ENCODE data around the gene LPO.

The LPO gene

GRCh38 chr17:58265902-58266875, 27.8 kb downstream of the LPO start:
- no peaks in the 10 kb centered on the region for H3K9me3 ChIP-seq (ENCODE audit: control insufficient read depth, low read depth, low read length)
- no peaks in the 10 kb centered on the region for H3K4me1 ChIP-seq (ENCODE audit: control insufficient read depth, low read depth, low read length)
- H3K4me3 ChIP-seq (ENCODE audit: low read length) = no peak overlapping the region
- peaks cover 18% of the 10 kb centered on the region for H3K27me3 ChIP-seq (ENCODE audit: control insufficient read depth, insufficient read depth, low read length)
- H3K36me3 ChIP-seq (ENCODE audit: control insufficient read depth, low read depth, low read length) = no peaks in the 10 kb centered on the region
- H3K27ac ChIP-seq (ENCODE audit: low read length) = no peak overlapping the region
- H3K9ac ChIP-seq (ENCODE audit: low read length) = no peak overlapping the region

DNA sequence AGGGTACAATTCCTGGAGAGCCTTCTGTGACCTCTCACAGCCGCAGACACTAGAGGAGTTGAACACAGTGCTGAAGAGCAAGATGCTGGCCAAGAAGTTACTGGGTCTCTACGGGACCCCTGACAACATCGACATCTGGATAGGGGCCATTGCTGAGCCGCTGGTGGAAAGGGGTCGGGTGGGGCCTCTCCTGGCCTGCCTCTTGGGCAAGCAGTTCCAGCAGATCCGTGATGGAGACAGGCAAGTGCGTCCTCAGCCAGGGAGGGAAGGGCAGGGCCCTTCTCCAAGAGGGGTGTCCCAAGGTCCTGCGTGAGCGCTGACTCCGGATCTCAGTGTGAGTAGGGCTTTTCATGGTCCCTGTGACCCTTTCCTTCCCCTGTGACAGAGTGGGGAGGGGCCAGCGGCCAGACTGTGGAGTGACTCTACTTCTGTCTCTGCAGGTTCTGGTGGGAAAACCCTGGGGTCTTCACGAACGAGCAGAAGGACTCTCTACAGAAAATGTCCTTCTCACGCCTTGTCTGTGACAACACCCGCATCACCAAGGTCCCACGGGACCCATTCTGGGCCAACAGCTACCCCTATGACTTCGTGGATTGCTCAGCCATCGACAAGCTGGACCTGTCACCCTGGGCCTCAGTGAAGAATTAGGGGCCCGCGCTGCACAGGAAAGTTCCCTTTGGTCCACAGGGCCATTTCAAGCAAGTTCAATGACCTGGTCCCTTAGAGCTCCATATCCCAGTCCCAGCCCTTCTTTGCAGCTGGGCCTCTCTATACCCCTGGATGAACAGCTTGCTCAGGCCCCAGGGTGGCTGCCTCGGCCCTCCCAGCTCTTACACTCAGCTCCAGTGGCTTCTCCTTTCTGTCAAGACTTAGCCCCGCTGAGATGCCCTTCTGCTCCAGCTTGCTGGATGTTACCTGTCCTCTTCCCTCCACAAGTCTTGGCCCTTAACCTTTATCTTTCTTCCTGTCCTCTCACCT, 29.3 kb downstream of the LPO start:
- Histone ChIP-seq H3K27me3 (ENCODE audit: control insufficient read depth, insufficient read depth, low read length) (peaks cover 7% of the 10 kb centered on the region), H3K27ac (ENCODE audit: low read length) (no peak overlapping the region)

DNA sequence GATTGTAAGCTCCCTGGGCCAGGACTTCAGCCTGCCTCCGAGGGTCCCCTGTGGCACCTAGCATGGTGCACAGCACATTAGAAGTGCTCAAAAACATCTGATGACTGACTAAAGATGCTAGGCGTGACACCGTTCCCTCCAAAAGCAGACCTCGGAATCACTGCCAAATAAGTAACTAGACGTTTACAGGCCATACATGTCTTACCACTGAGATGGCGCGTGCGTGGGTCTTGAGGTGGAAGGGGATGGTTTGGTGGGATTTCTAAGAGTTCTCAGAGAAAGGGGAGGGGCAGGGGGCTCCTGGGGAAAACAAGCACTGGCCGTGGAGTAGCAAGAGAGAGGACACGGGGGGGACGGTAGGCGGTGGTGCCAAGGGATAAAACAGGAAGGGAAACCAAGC, 29.9 kb downstream of the LPO start:
- Histone ChIP-seq H3K36me3 (ENCODE audit: control insufficient read depth, low read depth, low read length) (no peaks in the 10 kb centered on the region), H3K4me3 (ENCODE audit: low read length) (no peak overlapping the region), H3K27ac (ENCODE audit: low read length) (no peak overlapping the region), H3K27me3 (ENCODE audit: control insufficient read depth, insufficient read depth, low read length) (peaks cover 7% of the 10 kb centered on the region), H3K9ac (ENCODE audit: low read length) (no peak overlapping the region), H3K4me1 (ENCODE audit: control insufficient read depth, low read depth, low read length) (no peaks in the 10 kb centered on the region), H3K9me3 (ENCODE audit: control insufficient read depth, low read depth, low read length) (no peaks in the 10 kb centered on the region)

More for the DNA sequence above, 29.3 kb downstream of the LPO start:
- Histone ChIP-seq H3K4me3 (ENCODE audit: low read length) (no peak overlapping the region), H3K4me1 (ENCODE audit: control insufficient read depth, low read depth, low read length) (no peaks in the 10 kb centered on the region), H3K9me3 (ENCODE audit: control insufficient read depth, low read depth, low read length) (no peaks in the 10 kb centered on the region), H3K9ac (ENCODE audit: low read length) (no peak overlapping the region), H3K36me3 (ENCODE audit: control insufficient read depth, low read depth, low read length) (no peaks in the 10 kb centered on the region)

GRCh38 chr17:58268774-58269556, 30.6 kb downstream of the LPO start:
- H3K36me3 ChIP-seq (ENCODE audit: control insufficient read depth, low read depth, low read length) = no peaks in the 10 kb centered on the region
- H3K27ac ChIP-seq (ENCODE audit: low read length) = no peak overlapping the region
- peaks cover 7% of the 10 kb centered on the region for H3K27me3 ChIP-seq (ENCODE audit: control insufficient read depth, insufficient read depth, low read length)
- no peak overlapping the region for H3K4me3 ChIP-seq (ENCODE audit: low read length)
- H3K9me3 ChIP-seq (ENCODE audit: control insufficient read depth, low read depth, low read length) = no peaks in the 10 kb centered on the region
- no peaks in the 10 kb centered on the region for H3K4me1 ChIP-seq (ENCODE audit: control insufficient read depth, low read depth, low read length)
- no peak overlapping the region for H3K9ac ChIP-seq (ENCODE audit: low read length)

GRCh38 chr17:58269557-58270291, 31.3 kb downstream of the LPO start:
- H3K9ac ChIP-seq (ENCODE audit: low read length) = no peak overlapping the region
- peaks cover 2% of the 10 kb centered on the region for H3K27me3 ChIP-seq (ENCODE audit: control insufficient read depth, insufficient read depth, low read length)
- no peaks in the 10 kb centered on the region for H3K4me1 ChIP-seq (ENCODE audit: control insufficient read depth, low read depth, low read length)
- H3K9me3 ChIP-seq (ENCODE audit: control insufficient read depth, low read depth, low read length) = no peaks in the 10 kb centered on the region
- H3K27ac ChIP-seq (ENCODE audit: low read length) = no peak overlapping the region
- H3K4me3 ChIP-seq (ENCODE audit: low read length) = no peak overlapping the region
- no peaks in the 10 kb centered on the region for H3K36me3 ChIP-seq (ENCODE audit: control insufficient read depth, low read depth, low read length)

GRCh38 chr17:58270476-58271215, 32.3 kb downstream of the LPO start:
- H3K4me1 ChIP-seq (ENCODE audit: control insufficient read depth, low read depth, low read length) = no peaks in the 10 kb centered on the region
- no peaks in the 10 kb centered on the region for H3K36me3 ChIP-seq (ENCODE audit: control insufficient read depth, low read depth, low read length)
- no peak overlapping the region for H3K27ac ChIP-seq (ENCODE audit: low read length)
- H3K9ac ChIP-seq (ENCODE audit: low read length) = no peak overlapping the region
- no peaks in the 10 kb centered on the region for H3K9me3 ChIP-seq (ENCODE audit: control insufficient read depth, low read depth, low read length)
- no peak overlapping the region for H3K4me3 ChIP-seq (ENCODE audit: low read length)
- H3K27me3 ChIP-seq (ENCODE audit: control insufficient read depth, insufficient read depth, low read length) = no peaks in the 10 kb centered on the region

DNA sequence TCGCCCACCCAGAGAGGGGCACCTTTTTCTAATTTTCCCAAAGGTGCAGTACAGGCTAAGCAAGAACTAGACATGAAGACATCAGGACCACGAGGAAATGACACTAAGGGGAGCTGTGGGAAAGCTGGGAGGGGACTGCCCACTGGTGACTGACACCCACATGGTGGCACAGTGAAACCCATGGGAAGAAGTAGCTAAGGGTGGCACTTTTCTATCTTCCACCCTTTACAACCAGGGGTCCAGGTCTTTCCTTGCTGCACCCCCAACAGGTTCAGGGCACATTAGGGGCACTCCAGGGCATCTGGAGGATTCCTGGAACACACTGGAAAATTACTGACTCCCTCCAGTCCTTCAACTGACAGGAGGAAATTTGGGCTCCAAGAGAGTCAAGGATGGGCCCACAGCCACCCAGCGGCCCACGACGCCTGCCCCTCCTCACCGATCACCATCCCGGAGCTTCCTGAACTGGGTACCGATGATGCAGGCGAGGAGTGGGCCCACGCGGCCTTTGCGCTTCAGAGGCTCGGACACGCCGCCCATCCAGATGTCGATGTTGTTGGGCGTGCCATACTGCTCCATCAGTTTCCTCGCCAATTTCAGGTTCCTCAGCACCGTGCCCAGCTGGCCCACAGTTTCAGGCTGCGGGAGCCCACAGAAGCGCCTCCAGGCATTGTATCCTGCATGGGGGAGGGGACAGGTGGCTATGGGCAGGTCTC, 33.0 kb downstream of the LPO start:
- Histone ChIP-seq H3K9me3 (ENCODE audit: control insufficient read depth, low read depth, low read length) (no peaks in the 10 kb centered on the region), H3K36me3 (ENCODE audit: control insufficient read depth, low read depth, low read length) (no peaks in the 10 kb centered on the region), H3K4me3 (ENCODE audit: low read length) (no peak overlapping the region), H3K27ac (ENCODE audit: low read length) (no peak overlapping the region), H3K27me3 (ENCODE audit: control insufficient read depth, insufficient read depth, low read length) (no peaks in the 10 kb centered on the region), H3K9ac (ENCODE audit: low read length) (no peak overlapping the region), H3K4me1 (ENCODE audit: control insufficient read depth, low read depth, low read length) (no peaks in the 10 kb centered on the region)

GRCh38 chr17:58272367-58273280, 34.2 kb downstream of the LPO start:
- Histone ChIP-seq H3K36me3 (ENCODE audit: control insufficient read depth, low read depth, low read length) (no peaks in the 10 kb centered on the region), H3K4me3 (ENCODE audit: low read length) (no peak overlapping the region), H3K9me3 (ENCODE audit: control insufficient read depth, low read depth, low read length) (no peaks in the 10 kb centered on the region), H3K4me1 (ENCODE audit: control insufficient read depth, low read depth, low read length) (no peaks in the 10 kb centered on the region), H3K27me3 (ENCODE audit: control insufficient read depth, insufficient read depth, low read length) (no peaks in the 10 kb centered on the region), H3K27ac (ENCODE audit: low read length) (no peak overlapping the region), H3K9ac (ENCODE audit: low read length) (no peak overlapping the region)

- H3K4me3 ChIP-seq (ENCODE audit: low read length) = no peak overlapping the region
- no peaks in the 10 kb centered on the region for H3K9me3 ChIP-seq (ENCODE audit: control insufficient read depth, low read depth, low read length)
- H3K9ac ChIP-seq (ENCODE audit: low read length) = no peak overlapping the region
- H3K4me1 ChIP-seq (ENCODE audit: control insufficient read depth, low read depth, low read length) = no peaks in the 10 kb centered on the region
- no peak overlapping the region for H3K27ac ChIP-seq (ENCODE audit: low read length)
- no peaks in the 10 kb centered on the region for H3K36me3 ChIP-seq (ENCODE audit: control insufficient read depth, low read depth, low read length)
- H3K27me3 ChIP-seq (ENCODE audit: control insufficient read depth, insufficient read depth, low read length) = no peaks in the 10 kb centered on the region
Observed at GRCh38 chr17:58273453-58274104, 35.2 kb downstream of the LPO start.
